ENCODE results near the gene APEH. TPM values are rescaled to one million over a fixed set of nuclear protein-coding genes. Genes with fewer than 3 reads are reported as not detected.

Gene APEH
- total and polyA plus RNA-seq, 4 experiments from 2014 or later: 100 to 140 (median 133) TPM

DNA sequence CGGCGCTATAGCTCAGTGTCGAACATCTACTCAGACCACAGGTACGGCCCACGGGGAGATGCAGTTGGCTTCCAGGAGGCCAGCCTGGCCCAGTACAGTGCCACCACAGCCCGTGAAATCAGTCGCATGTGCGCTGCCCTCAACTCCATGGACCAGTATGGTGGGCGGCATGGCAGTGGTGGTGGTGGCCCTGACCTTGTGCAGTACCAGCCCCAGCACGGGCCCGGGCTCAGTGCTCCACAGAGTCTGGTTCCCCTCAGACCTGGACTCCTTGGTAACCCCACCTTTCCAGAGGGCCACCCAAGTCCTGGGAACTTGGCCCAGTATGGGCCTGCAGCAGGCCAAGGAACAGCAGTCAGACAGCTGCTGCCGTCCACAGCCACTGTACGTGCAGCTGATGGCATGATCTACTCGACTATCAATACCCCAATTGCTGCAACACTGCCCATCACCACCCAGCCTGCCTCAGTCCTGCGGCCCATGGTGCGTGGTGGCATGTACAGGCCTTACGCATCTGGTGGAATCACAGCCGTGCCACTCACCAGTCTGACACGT is 18.3 kb upstream of the APEH start:
- no peaks in the 10 kb centered on the region for H3K27me3 ChIP-seq (ENCODE audit: insufficient read depth, low read length)
- H3K9me3 ChIP-seq (ENCODE audit: control insufficient read depth in 1 of 2, low read length in 2 of 2): no peaks in the 10 kb centered on the region
- H3K4me3 Mint-ChIP-seq: no peak overlapping the region
- H3K36me3 ChIP-seq (ENCODE audit: insufficient read depth, low read length): no peaks in the 10 kb centered on the region
- intact Hi-C loops (cut with micrococcal nuclease): no loop called here
- H3K27me3 Mint-ChIP-seq: peaks cover 0 to 5% of the 10 kb centered on the region in 2 donors
- H3K36me3 Mint-ChIP-seq: no peaks in the 10 kb centered on the region
- ChIA-PET POLR2A (ENCODE audit: partially characterized antibody) (no interaction called here), CTCF (ENCODE audit: partially characterized antibody) (interaction anchor here (1.0 kb wide), 1 partner anchor 116 kb away, joined by 7 read pairs; no protein-coding TSS in a partner anchor)
- DNase-seq: no peak
- H3K4me1 ChIP-seq (ENCODE audit: insufficient read depth, low read length): no peaks in the 10 kb centered on the region
- no peak overlapping the region for H3K27ac Mint-ChIP-seq
- no peaks in the 10 kb centered on the region for H3K9me3 Mint-ChIP-seq
- H3K27ac ChIP-seq (ENCODE audit: low read depth, low read length): no peak overlapping the region
- H3K4me1 Mint-ChIP-seq: no peaks in the 10 kb centered on the region
- no peak overlapping the region for H3K4me3 ChIP-seq (ENCODE audit: low read length in 2 of 2)

DNA sequence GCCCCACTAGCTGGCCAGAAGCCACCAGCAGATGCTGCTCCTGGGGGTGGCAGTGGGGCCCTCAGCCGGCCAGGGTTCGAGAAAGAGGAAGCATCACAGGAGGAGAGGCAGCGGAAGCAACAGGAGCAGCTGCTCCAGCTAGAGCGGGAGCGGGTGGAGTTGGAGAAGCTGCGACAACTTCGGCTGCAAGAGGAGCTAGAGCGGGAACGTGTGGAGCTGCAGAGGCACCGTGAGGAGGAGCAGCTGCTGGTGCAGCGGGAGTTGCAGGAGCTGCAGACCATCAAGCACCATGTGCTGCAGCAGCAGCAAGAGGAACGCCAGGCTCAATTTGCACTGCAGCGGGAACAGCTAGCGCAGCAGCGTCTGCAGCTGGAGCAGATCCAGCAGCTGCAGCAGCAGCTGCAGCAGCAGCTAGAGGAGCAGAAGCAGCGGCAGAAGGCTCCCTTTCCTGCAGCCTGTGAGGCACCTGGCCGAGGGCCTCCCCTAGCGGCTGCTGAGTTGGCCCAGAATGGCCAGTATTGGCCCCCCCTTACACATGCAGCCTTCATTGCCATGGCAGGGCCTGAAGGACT is 17.5 kb upstream of the APEH start:
- H3K27me3 Mint-ChIP-seq: peaks cover 0 to 5% of the 10 kb centered on the region in 2 donors
- intact Hi-C loops (cut with micrococcal nuclease): no loop called here
- CTCF ChIA-PET (ENCODE audit: partially characterized antibody): interaction anchor here (1.0 kb wide), 1 partner anchor 117 kb away, joined by 7 read pairs; no protein-coding TSS in a partner anchor

DNA sequence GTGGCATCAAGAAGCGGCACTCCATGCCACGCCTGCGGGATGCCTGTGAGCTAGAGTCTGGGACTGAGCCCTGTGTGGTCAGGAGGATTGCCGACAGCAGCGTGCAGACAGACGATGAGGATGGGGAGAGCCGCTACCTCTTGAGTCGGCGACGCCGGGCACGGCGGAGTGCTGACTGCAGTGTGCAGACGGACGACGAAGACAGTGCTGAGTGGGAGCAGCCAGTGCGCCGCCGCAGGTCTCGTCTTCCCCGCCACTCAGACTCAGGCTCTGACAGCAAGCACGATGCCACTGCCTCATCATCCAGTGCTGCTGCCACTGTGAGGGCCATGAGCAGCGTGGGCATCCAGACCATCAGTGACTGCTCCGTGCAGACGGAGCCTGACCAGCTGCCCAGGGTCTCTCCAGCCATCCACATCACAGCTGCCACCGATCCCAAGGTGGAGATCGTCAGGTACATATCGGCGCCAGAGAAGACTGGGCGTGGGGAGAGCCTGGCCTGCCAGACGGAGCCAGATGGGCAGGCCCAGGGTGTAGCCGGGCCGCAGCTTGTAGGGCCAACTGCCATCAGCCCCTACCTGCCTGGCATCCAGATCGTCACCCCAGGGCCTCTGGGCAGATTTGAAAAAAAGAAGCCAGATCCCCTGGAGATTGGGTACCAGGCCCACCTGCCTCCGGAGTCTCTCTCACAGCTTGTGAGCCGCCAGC is 16.8 kb upstream of the APEH start:
- Histone ChIP-seq H3K27me3 (ENCODE audit: insufficient read depth, low read length) (no peaks in the 10 kb centered on the region), H3K36me3 (ENCODE audit: insufficient read depth, low read length) (no peaks in the 10 kb centered on the region), H3K4me3 (ENCODE audit: low read length in 2 of 2) (no peak overlapping the region), H3K4me1 (ENCODE audit: insufficient read depth, low read length) (no peaks in the 10 kb centered on the region), H3K9me3 (ENCODE audit: control insufficient read depth in 1 of 2, low read length in 2 of 2) (no peaks in the 10 kb centered on the region), H3K27ac (ENCODE audit: low read depth, low read length) (no peak overlapping the region)
- DNase-seq: no peak
- Mint-ChIP-seq H3K27ac (no peak overlapping the region), H3K9me3 (no peaks in the 10 kb centered on the region), H3K27me3 (peaks cover 0 to 5% of the 10 kb centered on the region in 2 donors), H3K36me3 (no peaks in the 10 kb centered on the region), H3K4me1 (no peaks in the 10 kb centered on the region), H3K4me3 (no peak overlapping the region)
- CTCF ChIA-PET (ENCODE audit: partially characterized antibody): interaction anchor here (1.0 kb wide), 1 partner anchor 118 kb away, joined by 7 read pairs; no protein-coding TSS in a partner anchor
- intact Hi-C loops (cut with micrococcal nuclease): no loop called here
- POLR2A ChIA-PET (ENCODE audit: partially characterized antibody): no interaction called here

More for the DNA sequence above, 17.5 kb upstream of the APEH start:
- H3K4me3 ChIP-seq (ENCODE audit: low read length in 2 of 2): no peak overlapping the region
- no peaks in the 10 kb centered on the region for H3K9me3 ChIP-seq (ENCODE audit: control insufficient read depth in 1 of 2, low read length in 2 of 2)
- POLR2A ChIA-PET (ENCODE audit: partially characterized antibody): no interaction called here
- Mint-ChIP-seq H3K27ac (no peak overlapping the region), H3K4me3 (no peak overlapping the region), H3K9me3 (no peaks in the 10 kb centered on the region), H3K36me3 (no peaks in the 10 kb centered on the region), H3K4me1 (no peaks in the 10 kb centered on the region)
- no peaks in the 10 kb centered on the region for H3K27me3 ChIP-seq (ENCODE audit: insufficient read depth, low read length)
- H3K27ac ChIP-seq (ENCODE audit: low read depth, low read length): no peak overlapping the region
- no peaks in the 10 kb centered on the region for H3K4me1 ChIP-seq (ENCODE audit: insufficient read depth, low read length)
- DNase-seq: no peak
- H3K36me3 ChIP-seq (ENCODE audit: insufficient read depth, low read length): no peaks in the 10 kb centered on the region

DNA sequence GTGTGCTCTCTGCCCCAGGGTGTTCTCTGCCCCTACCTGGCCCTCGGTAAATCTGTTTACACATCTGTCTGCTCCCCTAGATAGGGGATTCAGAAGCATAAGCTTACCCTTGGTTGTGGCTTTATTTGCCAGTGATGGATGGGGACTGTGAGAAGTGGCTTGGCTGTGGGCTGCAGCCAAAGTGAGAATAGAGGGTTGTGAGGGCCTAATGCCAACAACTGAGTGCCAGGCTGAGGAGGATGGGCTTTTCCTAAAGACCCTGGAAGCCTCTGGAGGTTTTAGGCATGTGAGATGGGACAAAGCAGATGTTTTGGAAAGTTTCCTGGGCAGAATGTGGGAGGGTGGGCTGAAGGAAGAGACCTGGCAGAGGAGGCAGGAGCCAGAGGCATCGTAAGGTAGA is 15.4 kb upstream of the APEH start:
- H3K36me3 Mint-ChIP-seq: no peaks in the 10 kb centered on the region
- no peaks in the 10 kb centered on the region for H3K9me3 ChIP-seq (ENCODE audit: control insufficient read depth in 1 of 2, low read length in 2 of 2)
- H3K9me3 Mint-ChIP-seq: no peaks in the 10 kb centered on the region
- no peaks in the 10 kb centered on the region for H3K27me3 ChIP-seq (ENCODE audit: insufficient read depth, low read length)
- CTCF ChIA-PET (ENCODE audit: partially characterized antibody): no interaction called here
- POLR2A ChIA-PET (ENCODE audit: partially characterized antibody): no interaction called here
- no peak overlapping the region for H3K27ac ChIP-seq (ENCODE audit: low read depth, low read length)
- H3K4me1 Mint-ChIP-seq: no peaks in the 10 kb centered on the region
- H3K27me3 Mint-ChIP-seq: peaks cover 0 to 5% of the 10 kb centered on the region in 2 donors
- DNase-seq: no peak
- intact Hi-C loops (cut with micrococcal nuclease): no loop called here
- H3K27ac Mint-ChIP-seq: no peak overlapping the region
- no peaks in the 10 kb centered on the region for H3K4me1 ChIP-seq (ENCODE audit: insufficient read depth, low read length)
- H3K36me3 ChIP-seq (ENCODE audit: insufficient read depth, low read length): no peaks in the 10 kb centered on the region
- H3K4me3 ChIP-seq (ENCODE audit: low read length in 2 of 2): no peak overlapping the region
- no peak overlapping the region for H3K4me3 Mint-ChIP-seq

DNA sequence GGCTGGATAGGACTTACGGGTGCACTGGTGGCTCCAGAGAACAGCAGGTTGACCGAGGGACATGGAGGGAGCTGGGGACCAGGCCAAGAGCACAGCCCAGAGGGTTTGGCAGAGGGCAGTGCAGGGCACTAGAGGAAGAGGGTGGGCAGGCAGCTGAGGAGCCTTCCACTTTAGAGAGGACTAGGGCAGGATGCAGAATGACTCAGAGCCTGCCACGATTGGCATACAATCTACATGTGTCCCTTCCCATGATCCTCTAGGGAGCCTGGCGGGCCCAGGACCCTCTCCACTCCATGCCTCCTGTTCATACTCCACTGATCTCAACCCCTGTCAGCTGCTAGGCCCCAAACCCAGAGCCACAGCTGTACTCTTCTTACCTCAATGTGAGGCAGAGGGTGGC is 14.4 kb upstream of the APEH start:
- POLR2A ChIA-PET (ENCODE audit: partially characterized antibody): no interaction called here
- Histone ChIP-seq H3K36me3 (ENCODE audit: insufficient read depth, low read length) (no peaks in the 10 kb centered on the region), H3K27ac (ENCODE audit: low read depth, low read length) (no peak overlapping the region), H3K27me3 (ENCODE audit: insufficient read depth, low read length) (no peaks in the 10 kb centered on the region), H3K9me3 (ENCODE audit: control insufficient read depth in 1 of 2, low read length in 2 of 2) (no peaks in the 10 kb centered on the region), H3K4me3 (ENCODE audit: low read length in 2 of 2) (no peak overlapping the region), H3K4me1 (ENCODE audit: insufficient read depth, low read length) (no peaks in the 10 kb centered on the region)
- Mint-ChIP-seq H3K9me3 (no peaks in the 10 kb centered on the region), H3K4me1 (no peaks in the 10 kb centered on the region), H3K27ac (no peak overlapping the region), H3K36me3 (no peaks in the 10 kb centered on the region), H3K4me3 (no peak overlapping the region), H3K27me3 (peaks cover 0 to 5% of the 10 kb centered on the region in 2 donors)
- intact Hi-C loops (cut with micrococcal nuclease): no loop called here
- CTCF ChIA-PET (ENCODE audit: partially characterized antibody): interaction anchor here (1.2 to 1.5 kb wide), 2 partner anchors 11 to 120 kb away, joined by 3 read pairs; no protein-coding TSS in a partner anchor
- no peak for DNase-seq

DNA sequence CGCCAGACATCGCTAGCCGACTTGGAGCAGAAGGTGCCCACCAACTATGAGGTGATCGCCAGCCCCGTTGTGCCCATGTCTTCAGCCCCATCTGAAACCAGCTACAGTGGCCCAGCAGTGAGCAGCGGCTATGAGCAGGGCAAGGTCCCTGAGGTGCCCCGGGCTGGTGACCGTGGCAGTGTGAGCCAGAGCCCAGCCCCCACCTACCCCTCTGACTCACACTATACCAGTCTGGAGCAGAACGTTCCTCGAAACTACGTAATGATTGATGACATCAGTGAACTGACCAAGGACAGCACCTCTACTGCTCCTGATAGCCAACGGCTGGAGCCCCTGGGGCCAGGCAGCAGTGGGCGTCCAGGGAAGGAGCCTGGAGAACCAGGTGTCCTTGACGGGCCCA is 12.9 kb upstream of the APEH start:
- H3K27ac Mint-ChIP-seq: no peak overlapping the region
- ChIA-PET POLR2A (ENCODE audit: partially characterized antibody) (no interaction called here), CTCF (ENCODE audit: partially characterized antibody) (interaction anchor here (1.1 kb wide), 1 partner anchor 12 kb away, joined by 5 read pairs; no protein-coding TSS in a partner anchor)
- no peak for DNase-seq
- no peaks in the 10 kb centered on the region for H3K9me3 Mint-ChIP-seq
- no peaks in the 10 kb centered on the region for H3K4me1 Mint-ChIP-seq
- H3K36me3 Mint-ChIP-seq: no peaks in the 10 kb centered on the region
- H3K27me3 Mint-ChIP-seq: peaks cover 0 to 5% of the 10 kb centered on the region in 2 donors
- H3K36me3 ChIP-seq (ENCODE audit: insufficient read depth, low read length): no peaks in the 10 kb centered on the region
- intact Hi-C loops (cut with micrococcal nuclease): no loop called here
- no peaks in the 10 kb centered on the region for H3K27me3 ChIP-seq (ENCODE audit: insufficient read depth, low read length)
- H3K4me1 ChIP-seq (ENCODE audit: insufficient read depth, low read length): no peaks in the 10 kb centered on the region
- no peak overlapping the region for H3K4me3 Mint-ChIP-seq
- no peaks in the 10 kb centered on the region for H3K9me3 ChIP-seq (ENCODE audit: control insufficient read depth in 1 of 2, low read length in 2 of 2)
- H3K27ac ChIP-seq (ENCODE audit: low read depth, low read length): no peak overlapping the region
- H3K4me3 ChIP-seq (ENCODE audit: low read length in 2 of 2): no peak overlapping the region

DNA sequence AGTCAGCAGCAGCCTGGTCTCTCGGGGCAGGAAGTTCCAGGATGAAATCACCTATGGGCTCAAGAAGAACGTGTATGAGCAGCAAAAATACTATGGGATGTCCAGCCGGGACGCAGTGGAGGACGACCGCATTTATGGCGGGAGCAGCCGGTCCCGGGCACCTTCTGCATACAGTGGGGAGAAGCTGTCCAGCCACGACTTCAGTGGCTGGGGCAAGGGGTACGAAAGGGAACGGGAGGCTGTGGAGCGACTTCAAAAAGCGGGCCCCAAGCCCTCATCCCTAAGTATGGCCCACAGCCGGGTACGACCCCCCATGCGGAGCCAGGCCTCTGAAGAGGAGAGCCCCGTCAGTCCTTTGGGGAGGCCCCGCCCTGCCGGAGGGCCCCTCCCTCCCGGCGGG is 12.1 kb upstream of the APEH start:
- no peak overlapping the region for H3K4me3 ChIP-seq (ENCODE audit: low read length in 2 of 2)
- CTCF ChIA-PET (ENCODE audit: partially characterized antibody): no interaction called here
- H3K4me1 Mint-ChIP-seq: no peaks in the 10 kb centered on the region

More for the DNA sequence above, 12.1 kb upstream of the APEH start:
- Histone ChIP-seq H3K9me3 (ENCODE audit: control insufficient read depth in 1 of 2, low read length in 2 of 2) (no peaks in the 10 kb centered on the region), H3K27ac (ENCODE audit: low read depth, low read length) (no peak overlapping the region), H3K27me3 (ENCODE audit: insufficient read depth, low read length) (no peaks in the 10 kb centered on the region), H3K36me3 (ENCODE audit: insufficient read depth, low read length) (no peaks in the 10 kb centered on the region), H3K4me1 (ENCODE audit: insufficient read depth, low read length) (no peaks in the 10 kb centered on the region)
- POLR2A ChIA-PET (ENCODE audit: partially characterized antibody): no interaction called here
- DNase-seq: no peak
- no peaks in the 10 kb centered on the region for H3K36me3 Mint-ChIP-seq
- peaks cover 0 to 2% of the 10 kb centered on the region in 2 donors for H3K27me3 Mint-ChIP-seq
- no peak overlapping the region for H3K4me3 Mint-ChIP-seq
- no peak overlapping the region for H3K27ac Mint-ChIP-seq
- H3K9me3 Mint-ChIP-seq: peaks cover 0 to 2% (median 0%) of the 10 kb centered on the region in 8 donors
- intact Hi-C loops (cut with micrococcal nuclease): no loop called here

Measured in CD4-positive, alpha-beta memory T cell (primary cell).